H54 (cell line): Measurements from ENCODE around the gene RERGL.
"Not testable (repeated sequence)": the region's sequence is repeated elsewhere in the genome, so short reads cannot be mapped to it uniquely, and the experiment has no call there.

Experiments
- DNase-seq: peaks from one replicate; pipeline ENCODE4 v3.0.0; 2011; ENCODE audit warnings: low spot score, mixed read lengths; ENCODE audit not compliant: insufficient read length
- FAIRE-seq: peaks from 3 replicates; lab custom pipeline; 2011; peaks lifted over from hg19 to GRCh38; lab: Jason Lieb, UNC
- POLR2A ChIP-seq: IDR thresholded peaks from 2 replicates; pipeline ENCODE4 v1.6.1; 2011; ENCODE audit warnings: low read depth, mild to moderate bottlenecking, low read length

Gene RERGL

DNA sequence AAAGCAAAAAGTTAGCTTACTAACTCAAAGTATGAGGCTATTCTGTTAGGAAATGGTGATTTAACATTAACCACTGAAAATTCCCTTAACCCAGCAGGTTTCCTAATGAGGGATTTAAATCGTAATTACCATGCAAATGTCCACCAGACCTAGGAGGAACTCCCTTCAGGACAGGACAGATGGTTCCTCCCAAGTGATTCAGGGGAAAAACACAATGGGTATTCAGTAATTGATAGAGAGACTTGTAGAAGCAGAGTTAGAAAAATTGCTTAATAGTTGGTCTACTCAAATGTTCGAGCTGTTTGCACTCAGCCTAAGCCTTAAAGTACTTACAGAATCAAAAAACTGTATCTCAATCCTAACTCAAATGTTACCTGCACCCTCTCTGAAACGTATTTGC lies 21.6 kb downstream of the RERGL start:
- no peak for TF ChIP-seq POLR2A
- FAIRE-seq (no peak), DNase-seq (no peak)

DNA sequence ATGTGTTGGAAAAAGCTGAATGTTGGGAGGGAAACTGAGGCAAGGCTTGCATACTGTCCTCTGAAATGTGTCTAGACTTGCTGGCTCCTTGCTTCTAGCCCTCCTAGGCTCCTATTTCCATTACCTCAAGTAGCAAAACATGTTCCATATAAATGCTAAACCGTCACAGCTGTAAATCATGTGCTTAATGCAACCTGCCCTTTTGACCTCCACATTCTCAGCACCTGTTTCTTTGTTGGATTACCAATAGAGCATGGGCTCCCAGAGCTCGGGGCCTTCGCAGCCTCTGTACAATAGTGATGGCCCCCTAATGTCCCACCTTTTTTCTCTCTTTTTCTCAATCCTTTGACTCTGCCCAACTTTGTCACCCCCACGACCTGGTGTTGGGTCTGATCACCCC lies 23.3 kb downstream of the RERGL start:
- no peak for TF ChIP-seq POLR2A
- FAIRE-seq (no peak), DNase-seq (no peak)

DNA sequence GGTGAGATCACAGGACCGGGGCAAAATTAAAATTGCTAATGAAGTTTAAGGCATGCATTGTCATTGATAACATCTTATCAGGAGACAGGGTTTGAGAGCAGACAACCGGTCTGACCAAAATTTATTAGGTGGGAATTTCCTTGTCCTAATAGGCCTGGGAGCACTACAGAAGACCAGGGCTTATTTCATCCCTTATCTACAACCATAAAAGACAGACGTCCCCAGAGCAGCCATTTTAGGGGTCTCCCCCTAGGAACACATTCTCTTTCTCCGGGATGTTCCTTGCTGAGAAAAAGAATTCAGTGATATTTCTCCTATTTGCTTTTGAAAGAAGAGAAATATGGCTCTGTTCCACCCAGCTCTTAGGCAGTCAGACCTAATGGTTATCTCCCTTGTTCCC lies 27.1 kb downstream of the RERGL start:
- FAIRE-seq, DNase-seq: not testable (repeated sequence)

DNA sequence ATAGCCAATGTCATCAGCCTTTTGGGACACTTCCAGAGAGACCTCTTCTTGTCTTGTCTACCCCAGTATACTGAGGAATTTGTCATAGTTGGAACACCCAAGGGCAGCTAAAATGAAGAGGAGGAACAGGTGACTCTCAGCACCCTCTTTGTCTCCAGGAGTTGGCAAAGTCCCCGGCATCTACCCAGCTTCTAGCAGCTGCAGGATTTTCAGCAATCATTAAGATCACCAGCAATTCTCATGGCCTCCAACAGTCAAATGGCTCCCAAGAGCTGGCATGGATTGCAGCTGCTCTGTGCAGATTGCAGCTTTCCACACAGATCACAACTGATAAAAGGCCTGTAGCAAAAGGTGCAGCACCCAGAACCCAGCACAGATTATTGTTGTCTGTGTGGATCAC lies 32.9 kb downstream of the RERGL start:
- no peak for TF ChIP-seq POLR2A
- DNase-seq (no peak), FAIRE-seq (no peak)

DNA sequence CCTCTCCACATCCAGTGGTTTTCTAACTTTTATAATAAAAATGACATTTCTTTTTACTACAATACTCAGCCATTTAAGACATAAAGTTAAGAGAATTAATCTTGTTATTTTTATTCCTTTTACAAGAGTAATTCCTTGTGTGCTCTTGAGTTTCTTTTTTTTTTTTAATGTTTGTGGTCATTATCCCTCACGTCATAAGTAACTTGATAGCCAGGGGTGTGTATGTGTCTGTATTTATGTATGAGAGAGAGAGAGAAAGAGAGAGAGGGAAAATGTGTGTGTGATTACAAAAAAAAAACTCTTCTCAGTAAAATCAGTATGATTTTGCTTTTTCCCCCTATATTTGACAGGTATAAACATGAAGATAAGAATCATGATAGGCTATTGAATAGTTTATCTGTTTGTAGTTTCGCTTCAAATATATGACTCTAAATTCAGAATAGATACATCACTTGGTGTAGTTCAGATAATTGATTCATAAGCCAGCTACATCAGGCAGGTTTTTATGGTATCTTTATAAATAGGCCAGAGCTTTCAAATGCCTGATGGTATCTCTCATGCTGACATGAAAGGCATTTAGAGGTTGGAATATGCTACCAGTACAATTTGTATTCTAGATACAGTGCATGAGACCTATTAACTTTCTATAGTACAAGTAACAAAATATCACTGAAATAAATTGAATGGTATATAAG lies 34.9 kb downstream of the RERGL start:
- no peak for FAIRE-seq
- no peak for DNase-seq
- no peak for TF ChIP-seq POLR2A

DNA sequence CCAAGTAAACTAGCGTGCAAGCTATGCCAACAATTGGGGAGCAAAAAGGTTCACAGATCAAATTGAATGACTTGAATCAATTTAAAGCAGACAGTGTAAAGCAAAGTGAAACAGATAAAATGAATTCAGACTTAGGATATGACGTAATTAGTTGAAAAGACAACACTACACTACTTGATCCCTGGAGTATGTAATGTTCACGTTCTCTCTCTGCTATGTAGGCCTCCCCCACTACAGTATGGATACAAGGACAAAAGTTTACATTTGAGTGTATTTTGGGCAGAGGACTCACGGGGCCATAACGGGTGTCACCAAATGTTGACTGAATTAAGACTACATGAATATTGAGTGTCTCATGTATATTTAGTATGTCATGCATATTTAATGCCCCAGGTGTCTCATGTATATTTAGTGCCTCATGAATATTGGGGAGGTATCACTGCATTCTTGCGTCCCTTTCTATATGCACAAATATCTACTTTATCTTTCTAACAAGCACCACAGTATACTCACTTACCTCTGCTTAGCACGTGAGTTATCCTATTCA lies 44.5 kb downstream of the RERGL start:
- FAIRE-seq = peak; percentile 64
- TF ChIP-seq POLR2A = no peak
- DNase-seq = no peak

DNA sequence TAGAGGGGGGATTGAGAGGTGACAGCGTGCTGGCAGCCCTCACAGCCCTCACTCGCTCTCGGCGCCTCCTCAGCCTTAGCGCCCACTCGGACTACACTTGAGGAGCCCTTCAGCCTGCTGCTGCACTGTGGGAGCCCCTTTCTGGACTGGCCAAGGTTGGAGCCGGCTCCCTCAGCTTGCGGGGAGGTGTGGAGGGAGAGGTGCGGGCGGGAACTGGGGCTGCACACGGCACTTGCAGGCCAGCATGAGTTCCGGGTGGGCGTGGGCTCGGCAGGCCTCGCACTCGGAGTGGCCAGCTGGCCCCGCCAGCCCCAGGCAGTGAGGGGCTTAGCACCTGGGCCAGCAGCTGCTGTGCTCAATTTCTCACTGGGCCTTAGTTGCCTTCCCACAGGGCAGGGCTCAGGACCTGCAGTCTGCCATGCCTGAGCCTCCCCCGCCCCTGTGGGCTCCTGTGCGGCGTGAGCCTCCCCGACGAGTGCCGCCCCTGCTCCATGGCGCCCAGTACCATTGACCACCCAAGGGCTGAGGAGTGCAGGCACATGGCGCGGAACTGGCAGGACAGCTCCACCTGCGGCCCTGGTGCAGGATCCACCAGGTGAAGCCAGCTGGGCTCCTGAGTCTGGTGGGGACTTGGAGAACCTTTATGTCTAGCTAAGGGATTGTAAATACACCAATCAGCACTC lies 49.8 kb downstream of the RERGL start:
- not testable (repeated sequence) for FAIRE-seq, DNase-seq
